Spleen (tissue), 7 donors: ENCODE results near the gene CDH16.

ENCODE experiments used
- POLR2A ChIP-seq, 3 donors: fragments of 450-650 bp; IDR thresholded peaks; one replicate each; pipeline ENCODE4 v1.5.1; 2017; ENCODE audit warnings: antibody characterized with exemption in 3 of 3, mild to moderate bottlenecking in 1 of 3
- POLR2AphosphoS5 ChIP-seq, 3 donors: sonication (generic); formaldehyde crosslinking; IDR thresholded peaks; one replicate each; pipeline ENCODE4 v1.5.1; 2017; ENCODE audit warnings: antibody characterized with exemption in 3 of 3
- TF ChIP-seq, protein P1 (sequence below), 11 experiments: fragments of 200-600 bp in 7 of 11; fragments of 450-650 bp in 4 of 11; sonication (generic) in 4 of 11; IDR thresholded peaks in 8 of 11; conservative IDR thresholded peaks in 3 of 11; 1 replicate in 7 of 11; 2 replicates in 4 of 11; pipeline versions ENCODE4 v1.4.0 to v1.8.0; 2016 to 2021; ENCODE audit warnings: antibody characterized with exemption in 11 of 11, inconsistent platforms in 4 of 11, mild to moderate bottlenecking in 1 of 11
- donor health status: DM: no; HTN: no; CAD: no; lungs with moderate emphysema.
- donor health status: DM: no; HTN: no; CAD: no.
- donor health status: DM: no; HTN: no; CAD: no.

DNA sequence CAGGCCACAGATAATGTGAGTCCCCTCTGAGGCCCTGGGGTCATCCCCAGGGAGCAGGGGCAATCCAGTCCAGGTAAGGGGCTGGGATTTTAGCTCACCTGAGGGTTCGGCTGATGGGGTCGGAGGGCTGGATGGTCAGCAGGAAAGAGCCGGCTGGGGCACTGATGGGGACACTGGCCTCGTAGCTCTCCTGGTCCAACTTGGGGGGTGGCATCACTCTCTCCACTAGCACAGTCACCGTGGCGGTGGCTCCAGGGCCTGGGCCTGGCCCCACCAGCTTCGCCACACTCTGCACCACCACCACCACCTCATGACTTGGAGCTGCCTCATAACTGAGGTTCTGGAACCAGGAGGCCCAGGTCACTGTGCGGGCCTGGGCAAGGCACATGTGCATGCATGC lies 6.9 kb downstream of the CDH16 start:
- TF ChIP-seq, protein P1, sequence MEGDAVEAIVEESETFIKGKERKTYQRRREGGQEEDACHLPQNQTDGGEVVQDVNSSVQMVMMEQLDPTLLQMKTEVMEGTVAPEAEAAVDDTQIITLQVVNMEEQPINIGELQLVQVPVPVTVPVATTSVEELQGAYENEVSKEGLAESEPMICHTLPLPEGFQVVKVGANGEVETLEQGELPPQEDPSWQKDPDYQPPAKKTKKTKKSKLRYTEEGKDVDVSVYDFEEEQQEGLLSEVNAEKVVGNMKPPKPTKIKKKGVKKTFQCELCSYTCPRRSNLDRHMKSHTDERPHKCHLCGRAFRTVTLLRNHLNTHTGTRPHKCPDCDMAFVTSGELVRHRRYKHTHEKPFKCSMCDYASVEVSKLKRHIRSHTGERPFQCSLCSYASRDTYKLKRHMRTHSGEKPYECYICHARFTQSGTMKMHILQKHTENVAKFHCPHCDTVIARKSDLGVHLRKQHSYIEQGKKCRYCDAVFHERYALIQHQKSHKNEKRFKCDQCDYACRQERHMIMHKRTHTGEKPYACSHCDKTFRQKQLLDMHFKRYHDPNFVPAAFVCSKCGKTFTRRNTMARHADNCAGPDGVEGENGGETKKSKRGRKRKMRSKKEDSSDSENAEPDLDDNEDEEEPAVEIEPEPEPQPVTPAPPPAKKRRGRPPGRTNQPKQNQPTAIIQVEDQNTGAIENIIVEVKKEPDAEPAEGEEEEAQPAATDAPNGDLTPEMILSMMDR (IDR thresholded peaks at IDR 0.05 in 8 of 11, conservative IDR thresholded peaks at IDR 0.05 in 3 of 11): no peak
- TF ChIP-seq POLR2A (IDR thresholded peaks at IDR 0.05) (no peak), POLR2AphosphoS5 (IDR thresholded peaks at IDR 0.05) (no peak)
